LoVo (cell line): ENCODE data around the gene CHAF1A.

Experiments used
- DNase-seq: peaks from one replicate; pipeline ENCODE4 v3.0.0-alpha.2; 2016; ENCODE audit warnings: low spot score

CHAF1A gene

GRCh38 chr19:4456843-4457653, 54.6 kb downstream of the CHAF1A start:
- DNase-seq = peak; percentile 35

GRCh38 chr19:4457654-4458395, 55.4 kb downstream of the CHAF1A start, which contains the start of gene UBXN6:
UBXN6 (minus strand) TSS chr19:4457794; CDS start chr19:4457697, 97 bp downstream.
- DNase-seq = peak; percentile 97

GRCh38 chr19:4464815-4465581, 62.6 kb downstream of the CHAF1A start:
- DNase-seq = no peak

GRCh38 chr19:4467835-4468234, 65.4 kb downstream of the CHAF1A start:
- DNase-seq = no peak

GRCh38 chr19:4471403-4472173, 69.1 kb downstream of the CHAF1A start:
- DNase-seq = peak; percentile 99

- no peak for DNase-seq
These were observed 69.9 kb downstream of the CHAF1A start, which contains the start of gene HDGFL2 for GRCh38 chr19:4472174-4472974. HDGFL2 (plus strand) TSS chr19:4472297; CDS start chr19:4472351, 54 bp downstream.

GRCh38 chr19:4473011-4473762, 70.7 kb downstream of the CHAF1A start:
- DNase-seq = no peak

- no peak for DNase-seq
These were observed 71.5 kb downstream of the CHAF1A start for GRCh38 chr19:4473763-4474513.

GRCh38 chr19:4474514-4475022, 72.1 kb downstream of the CHAF1A start:
- no peak for DNase-seq

GRCh38 chr19:4477034-4477801, 74.8 kb downstream of the CHAF1A start:
- DNase-seq = no peak

- no peak for DNase-seq
These were observed 80.4 kb downstream of the CHAF1A start for GRCh38 chr19:4482721-4483364.

GRCh38 chr19:4483385-4483784, 80.9 kb downstream of the CHAF1A start:
- DNase-seq = no peak

- DNase-seq = no peak
These were observed 85.1 kb downstream of the CHAF1A start for GRCh38 chr19:4487572-4487971.

GRCh38 chr19:4488496-4488895, 86.1 kb downstream of the CHAF1A start:
- no peak for DNase-seq

GRCh38 chr19:4491446-4491845, 89.0 kb downstream of the CHAF1A start:
- DNase-seq = no peak

GRCh38 chr19:4492337-4493103, 90.1 kb downstream of the CHAF1A start:
- DNase-seq = no peak
